ENCODE measurements around the gene MZF1.
"Not testable (repeated sequence)": the region's sequence is repeated elsewhere in the genome, so short reads cannot be mapped to it uniquely, and the experiment has no call there.

Gene MZF1

DNA sequence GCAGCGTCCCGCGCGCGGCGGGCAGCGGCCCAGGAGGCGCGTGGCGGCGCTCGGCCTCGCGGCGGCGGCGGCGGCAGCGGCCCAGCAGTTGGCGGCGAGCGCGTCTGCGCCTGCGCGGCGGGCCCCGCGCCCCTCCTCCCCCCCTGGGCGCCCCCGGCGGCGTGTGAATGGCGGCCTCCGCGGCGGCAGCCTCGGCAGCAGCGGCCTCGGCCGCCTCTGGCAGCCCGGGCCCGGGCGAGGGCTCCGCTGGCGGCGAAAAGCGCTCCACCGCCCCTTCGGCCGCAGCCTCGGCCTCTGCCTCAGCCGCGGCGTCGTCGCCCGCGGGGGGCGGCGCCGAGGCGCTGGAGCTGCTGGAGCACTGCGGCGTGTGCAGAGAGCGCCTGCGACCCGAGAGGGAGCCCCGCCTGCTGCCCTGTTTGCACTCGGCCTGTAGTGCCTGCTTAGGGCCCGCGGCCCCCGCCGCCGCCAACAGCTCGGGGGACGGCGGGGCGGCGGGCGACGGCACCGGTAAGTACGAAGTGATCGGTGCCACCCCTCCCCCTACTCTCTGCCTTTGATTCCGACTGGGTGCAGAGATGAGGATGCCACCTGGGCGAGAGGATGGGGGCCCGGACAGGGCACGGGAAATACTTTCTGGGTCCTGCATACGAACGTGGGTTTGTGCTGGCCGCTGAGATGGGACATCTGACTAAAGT is 28.4 kb downstream of the MZF1 start:
- peak overlapping the region; percentile 96 for H3K27ac ChIP-seq (ENCODE audit: low read length)
- peaks cover 26 to 32% of the 10 kb centered on the region in 2 donors for H3K36me3 ChIP-seq (ENCODE audit: control insufficient read depth in 2 of 2, insufficient read depth in 2 of 2, low read length in 2 of 2)
- peak overlapping the region; percentile 67 to 93 for H3K4me3 ChIP-seq (ENCODE audit: low read length in 2 of 2)
- peak overlapping the region; percentile 65 to 69 for H3K9ac ChIP-seq (ENCODE audit: low read length in 2 of 2)
- no peaks in the 10 kb centered on the region for H3K9me3 ChIP-seq (ENCODE audit: control insufficient read depth in 2 of 2, low read length in 2 of 2)
- peaks cover 35% of the 10 kb centered on the region for H3K4me1 ChIP-seq (ENCODE audit: control insufficient read depth, insufficient read depth, low read length)
- peaks cover 0 to 3% of the 10 kb centered on the region in 2 donors for H3K27me3 ChIP-seq (ENCODE audit: control insufficient read depth in 1 of 2, insufficient read depth in 2 of 2, low read length in 2 of 2)

DNA sequence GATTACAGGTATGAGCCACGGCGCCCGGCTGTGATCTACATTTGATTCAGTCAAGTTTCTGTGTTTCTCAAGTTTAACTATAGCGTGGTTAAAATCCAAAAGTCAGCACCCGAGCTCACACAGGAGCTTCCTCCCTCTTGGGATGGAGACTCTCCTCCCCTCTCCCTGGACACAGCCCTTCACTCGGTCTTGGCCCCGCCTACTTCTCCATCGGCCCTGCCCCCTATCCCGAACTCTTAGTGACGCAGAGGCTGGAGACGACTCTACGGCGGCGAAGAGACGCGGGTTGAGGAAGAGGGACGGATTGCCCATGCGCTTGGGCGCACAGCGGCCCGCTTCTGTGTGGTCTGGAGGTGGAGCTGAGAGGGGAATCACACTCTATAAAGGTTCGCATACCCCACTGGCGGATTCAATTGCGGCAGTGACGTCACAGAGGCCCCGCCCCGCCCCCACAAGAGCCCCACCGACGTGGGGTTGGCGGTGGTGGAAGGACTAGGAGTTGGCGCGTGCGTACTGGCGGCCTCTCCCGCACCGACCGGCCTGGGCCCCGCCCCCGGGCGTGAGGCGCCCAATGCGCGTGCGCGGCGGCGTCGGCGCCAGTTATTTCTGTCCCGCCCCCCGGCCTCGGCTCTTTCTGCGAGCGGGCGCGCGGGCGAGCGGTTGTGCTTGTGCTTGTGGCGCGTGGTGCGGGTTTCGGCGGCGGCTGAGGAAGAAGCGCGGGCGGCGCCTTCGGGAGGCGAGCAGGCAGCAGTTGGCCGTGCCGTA is 29.1 kb downstream of the MZF1 start, which contains the start of gene TRIM28:
Gene TRIM28, plus strand, starts transcription at position 239 of the 765 bp plus-strand sequence. CDS start 694 bp downstream, outside the sequence.
- Histone ChIP-seq H3K9ac (ENCODE audit: low read length in 2 of 2) (peak within 1 kb of the TSS; percentile 87), H3K36me3 (ENCODE audit: control insufficient read depth in 2 of 2, insufficient read depth in 2 of 2, low read length in 2 of 2) (peaks cover 19 to 24% of the 10 kb centered on the region in 2 donors), H3K9me3 (ENCODE audit: control insufficient read depth in 2 of 2, low read length in 2 of 2) (no peaks in the 10 kb centered on the region)

DNA sequence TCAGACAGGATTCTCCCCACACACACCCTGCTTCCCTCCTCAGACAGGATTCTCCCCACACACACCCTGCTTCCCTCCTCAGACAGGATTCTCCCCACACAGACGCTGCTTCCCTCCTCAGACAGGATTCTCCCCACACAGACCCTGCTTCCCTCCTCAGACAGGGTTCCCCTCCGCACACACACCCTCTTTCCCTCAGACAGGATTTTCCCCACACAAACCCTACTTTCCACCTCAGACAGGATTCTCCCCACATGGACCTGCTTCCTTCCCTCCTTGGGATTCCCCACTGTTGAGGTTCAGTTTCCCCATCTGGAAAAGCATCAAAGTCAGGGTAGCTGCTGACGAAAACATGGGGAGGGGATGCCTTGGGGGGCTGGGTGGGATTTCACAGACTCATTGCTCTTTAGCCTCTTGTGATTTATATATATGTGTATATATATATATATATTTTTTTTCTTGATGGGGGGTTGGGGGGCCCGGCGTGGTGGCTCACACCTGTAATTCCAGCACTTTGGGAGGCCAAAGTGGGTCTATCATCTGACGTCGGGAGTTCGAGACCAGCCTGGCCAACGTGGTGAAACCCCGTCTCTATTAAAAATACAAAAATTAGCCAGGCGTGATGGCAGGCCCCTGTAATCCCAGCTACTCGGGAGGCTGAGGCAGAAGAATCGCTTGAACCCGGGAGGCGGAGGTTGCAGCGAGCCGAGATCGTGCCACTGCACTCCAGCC is 30.3 kb downstream of the MZF1 start:
- peak overlapping the region in 1 of 2 donors; percentile 93 for H3K4me3 ChIP-seq (ENCODE audit: low read length in 2 of 2)
- H3K4me1 ChIP-seq (ENCODE audit: control insufficient read depth, insufficient read depth, low read length) = peaks cover 33% of the 10 kb centered on the region
- not testable (repeated sequence) for H3K9me3 ChIP-seq (ENCODE audit: control insufficient read depth in 2 of 2, low read length in 2 of 2); H3K9ac ChIP-seq (ENCODE audit: low read length in 2 of 2)
- H3K27ac ChIP-seq (ENCODE audit: low read length) = peak overlapping the region; percentile 96
- H3K27me3 ChIP-seq (ENCODE audit: control insufficient read depth in 1 of 2, insufficient read depth in 2 of 2, low read length in 2 of 2) = peaks cover 11 to 12% of the 10 kb centered on the region in 2 donors
- peaks cover 7 to 13% of the 10 kb centered on the region in 2 donors for H3K36me3 ChIP-seq (ENCODE audit: control insufficient read depth in 2 of 2, insufficient read depth in 2 of 2, low read length in 2 of 2)

More for the DNA sequence above, 29.1 kb downstream of the MZF1 start, which contains the start of gene TRIM28:
- Histone ChIP-seq H3K27me3 (ENCODE audit: control insufficient read depth in 1 of 2, insufficient read depth in 2 of 2, low read length in 2 of 2) (peaks cover 0 to 6% of the 10 kb centered on the region in 2 donors), H3K4me1 (ENCODE audit: control insufficient read depth, insufficient read depth, low read length) (peaks cover 31% of the 10 kb centered on the region), H3K27ac (ENCODE audit: low read length) (peak within 1 kb of the TSS; percentile 96), H3K4me3 (ENCODE audit: low read length in 2 of 2) (peak within 1 kb of the TSS; percentile 81 to 93)

DNA sequence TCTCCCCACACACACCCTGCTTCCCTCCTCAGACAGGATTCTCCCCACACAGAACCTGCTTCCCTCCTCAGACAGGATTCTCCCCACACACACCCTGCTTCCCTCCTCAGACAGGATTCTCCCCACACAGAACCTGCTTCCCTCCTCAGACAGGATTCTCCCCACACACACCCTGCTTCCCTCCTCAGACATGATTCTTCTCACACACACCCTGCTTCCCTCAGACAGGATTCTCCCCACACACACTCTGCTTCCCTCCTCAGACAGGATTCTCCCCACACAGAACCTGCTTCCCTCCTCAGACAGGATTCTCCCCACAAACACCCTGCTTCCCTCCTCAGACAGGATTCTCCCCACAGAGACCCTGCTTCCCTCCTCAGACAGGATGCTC is 34.0 kb downstream of the MZF1 start:
- H3K27ac ChIP-seq (ENCODE audit: low read length) = not testable (repeated sequence)

DNA sequence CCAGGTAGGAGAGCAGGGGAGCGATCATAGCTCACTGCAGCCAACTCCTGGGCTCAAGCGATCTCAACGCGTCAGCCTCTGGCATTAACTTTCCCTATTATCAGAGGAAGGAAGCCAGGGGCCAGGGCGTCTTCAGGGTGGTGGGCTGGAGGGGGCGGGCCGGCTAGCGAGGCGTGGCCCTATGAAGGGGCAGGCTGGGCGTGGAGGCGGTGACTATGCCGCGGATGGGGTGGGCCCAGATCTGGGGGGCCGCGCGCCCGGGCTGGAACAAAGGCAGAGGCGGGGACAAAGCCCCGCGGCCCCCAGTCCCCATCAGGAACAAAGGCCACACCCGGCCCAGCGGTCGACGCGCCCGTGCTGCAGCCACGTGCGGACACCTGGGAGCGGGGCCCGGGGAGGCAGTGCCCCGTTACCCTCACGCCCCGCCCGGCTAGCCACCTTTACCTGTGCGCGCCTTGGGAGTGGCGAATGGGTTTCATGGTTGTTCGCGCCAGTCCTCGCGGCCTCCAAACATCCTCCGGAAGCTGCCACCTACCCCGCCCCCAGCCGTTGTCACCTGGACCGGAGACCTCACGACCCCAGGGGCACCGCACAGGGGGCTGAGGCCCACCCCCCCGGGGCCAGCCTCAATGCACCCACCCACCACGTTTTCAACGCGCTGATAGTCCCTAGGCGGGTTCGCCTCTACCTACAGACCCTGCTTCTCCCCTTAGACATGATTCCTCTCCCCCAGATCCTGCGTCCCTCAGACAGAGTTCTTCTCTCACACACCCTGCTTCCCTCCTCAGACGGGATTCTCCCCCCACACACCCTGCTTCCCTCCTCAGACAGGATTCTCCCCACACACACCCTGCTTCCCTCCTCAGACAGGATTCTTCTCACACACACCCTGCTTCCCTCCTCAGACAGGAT is 34.6 kb downstream of the MZF1 start:
- peaks cover 12 to 19% of the 10 kb centered on the region in 2 donors for H3K27me3 ChIP-seq (ENCODE audit: control insufficient read depth in 1 of 2, insufficient read depth in 2 of 2, low read length in 2 of 2)

More for the DNA sequence above, 34.0 kb downstream of the MZF1 start:
- not testable (repeated sequence) for H3K9ac ChIP-seq (ENCODE audit: low read length in 2 of 2); H3K4me1 ChIP-seq (ENCODE audit: control insufficient read depth, insufficient read depth, low read length); H3K4me3 ChIP-seq (ENCODE audit: low read length in 2 of 2); H3K9me3 ChIP-seq (ENCODE audit: control insufficient read depth in 2 of 2, low read length in 2 of 2); H3K36me3 ChIP-seq (ENCODE audit: control insufficient read depth in 2 of 2, insufficient read depth in 2 of 2, low read length in 2 of 2)
- H3K27me3 ChIP-seq (ENCODE audit: control insufficient read depth in 1 of 2, insufficient read depth in 2 of 2, low read length in 2 of 2) = peaks cover 12 to 19% of the 10 kb centered on the region in 2 donors

DNA sequence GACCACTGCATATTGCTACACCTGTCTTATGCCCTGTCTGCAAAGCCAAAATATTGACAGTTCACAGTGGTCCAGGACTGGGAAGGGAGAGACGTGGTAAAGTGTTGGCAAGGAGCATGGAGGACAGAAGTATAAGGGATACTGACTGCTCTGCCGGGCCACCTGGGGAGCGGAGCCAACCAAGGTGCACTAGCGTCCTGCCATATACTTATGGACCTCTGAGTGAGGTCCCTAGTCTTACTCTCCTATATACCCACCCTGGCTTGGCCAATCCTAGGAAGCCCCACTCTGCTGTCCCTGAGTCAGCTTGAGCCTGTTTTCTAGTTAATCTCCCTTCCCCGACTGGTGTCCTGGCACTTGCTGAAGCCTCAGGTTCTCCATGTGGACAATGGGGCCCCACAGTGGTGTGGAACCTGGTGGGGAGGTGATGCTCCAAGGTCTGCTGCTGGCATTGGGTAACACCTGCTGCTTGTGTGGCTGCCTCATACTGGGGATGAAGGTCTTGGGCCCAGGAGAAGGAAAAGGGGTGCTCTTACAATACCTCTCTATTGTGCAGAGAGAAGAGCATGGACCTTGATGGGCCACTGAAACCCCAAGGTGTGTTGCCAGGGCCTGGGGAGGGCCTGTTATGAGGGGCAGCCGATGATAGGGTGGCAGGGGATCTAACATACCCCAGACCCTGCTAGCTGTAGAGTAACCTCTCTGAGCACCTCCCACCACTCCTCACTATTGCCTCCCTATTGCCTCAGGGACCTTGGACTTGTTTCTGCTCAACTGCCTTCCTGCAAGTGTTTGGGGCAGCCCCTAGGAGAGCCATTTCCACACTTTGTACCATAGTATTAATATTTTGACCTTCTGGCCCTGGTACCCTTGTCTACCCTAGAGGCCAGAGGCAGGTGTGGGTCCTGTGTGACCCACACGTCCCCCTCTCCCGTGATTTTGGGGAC is 36.0 kb downstream of the MZF1 start:
- no peaks in the 10 kb centered on the region for H3K9me3 ChIP-seq (ENCODE audit: control insufficient read depth in 2 of 2, low read length in 2 of 2)
- no peaks in the 10 kb centered on the region for H3K36me3 ChIP-seq (ENCODE audit: control insufficient read depth in 2 of 2, insufficient read depth in 2 of 2, low read length in 2 of 2)
- H3K9ac ChIP-seq (ENCODE audit: low read length in 2 of 2) = no peak overlapping the region
- no peak overlapping the region for H3K4me3 ChIP-seq (ENCODE audit: low read length in 2 of 2)
- peaks cover 12 to 19% of the 10 kb centered on the region in 2 donors for H3K27me3 ChIP-seq (ENCODE audit: control insufficient read depth in 1 of 2, insufficient read depth in 2 of 2, low read length in 2 of 2)
- peaks cover 3% of the 10 kb centered on the region for H3K4me1 ChIP-seq (ENCODE audit: control insufficient read depth, insufficient read depth, low read length)
- H3K27ac ChIP-seq (ENCODE audit: low read length) = no peak overlapping the region

More for the DNA sequence above, 34.6 kb downstream of the MZF1 start:
- no peak overlapping the region for H3K27ac ChIP-seq (ENCODE audit: low read length)
- H3K4me3 ChIP-seq (ENCODE audit: low read length in 2 of 2) = peak overlapping the region in 1 of 2 donors; percentile 22
- peaks cover 5% of the 10 kb centered on the region for H3K4me1 ChIP-seq (ENCODE audit: control insufficient read depth, insufficient read depth, low read length)
- no peaks in the 10 kb centered on the region for H3K36me3 ChIP-seq (ENCODE audit: control insufficient read depth in 2 of 2, insufficient read depth in 2 of 2, low read length in 2 of 2)
- no peak overlapping the region for H3K9ac ChIP-seq (ENCODE audit: low read length in 2 of 2)
- no peaks in the 10 kb centered on the region for H3K9me3 ChIP-seq (ENCODE audit: control insufficient read depth in 2 of 2, low read length in 2 of 2)

DNA sequence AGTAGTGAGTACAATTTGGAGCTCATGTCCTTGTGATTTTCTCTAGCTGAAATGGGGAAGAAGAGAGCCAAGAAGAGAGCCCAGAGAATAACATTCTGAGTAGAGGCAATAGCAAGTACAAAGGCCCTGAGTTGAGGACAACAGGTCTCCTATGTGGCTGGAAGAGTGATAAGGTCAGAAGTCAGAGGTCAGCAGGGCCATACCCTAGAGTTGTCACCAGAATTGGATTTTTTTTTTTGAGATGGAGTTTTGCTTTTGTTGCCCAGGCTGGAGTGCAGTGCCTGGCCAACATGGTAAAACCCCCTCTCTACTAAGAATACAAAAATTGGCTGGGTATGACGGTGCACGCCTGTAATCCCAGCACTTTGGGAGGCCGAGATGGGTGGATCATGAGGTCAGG is 37.3 kb downstream of the MZF1 start:
- Histone ChIP-seq H3K9me3 (ENCODE audit: control insufficient read depth in 2 of 2, low read length in 2 of 2) (no peaks in the 10 kb centered on the region), H3K9ac (ENCODE audit: low read length in 2 of 2) (no peak overlapping the region), H3K27me3 (ENCODE audit: control insufficient read depth in 1 of 2, insufficient read depth in 2 of 2, low read length in 2 of 2) (peaks cover 15 to 19% of the 10 kb centered on the region in 2 donors), H3K4me3 (ENCODE audit: low read length in 2 of 2) (no peak overlapping the region), H3K4me1 (ENCODE audit: control insufficient read depth, insufficient read depth, low read length) (peaks cover 3% of the 10 kb centered on the region), H3K36me3 (ENCODE audit: control insufficient read depth in 2 of 2, insufficient read depth in 2 of 2, low read length in 2 of 2) (no peaks in the 10 kb centered on the region), H3K27ac (ENCODE audit: low read length) (no peak overlapping the region)

DNA sequence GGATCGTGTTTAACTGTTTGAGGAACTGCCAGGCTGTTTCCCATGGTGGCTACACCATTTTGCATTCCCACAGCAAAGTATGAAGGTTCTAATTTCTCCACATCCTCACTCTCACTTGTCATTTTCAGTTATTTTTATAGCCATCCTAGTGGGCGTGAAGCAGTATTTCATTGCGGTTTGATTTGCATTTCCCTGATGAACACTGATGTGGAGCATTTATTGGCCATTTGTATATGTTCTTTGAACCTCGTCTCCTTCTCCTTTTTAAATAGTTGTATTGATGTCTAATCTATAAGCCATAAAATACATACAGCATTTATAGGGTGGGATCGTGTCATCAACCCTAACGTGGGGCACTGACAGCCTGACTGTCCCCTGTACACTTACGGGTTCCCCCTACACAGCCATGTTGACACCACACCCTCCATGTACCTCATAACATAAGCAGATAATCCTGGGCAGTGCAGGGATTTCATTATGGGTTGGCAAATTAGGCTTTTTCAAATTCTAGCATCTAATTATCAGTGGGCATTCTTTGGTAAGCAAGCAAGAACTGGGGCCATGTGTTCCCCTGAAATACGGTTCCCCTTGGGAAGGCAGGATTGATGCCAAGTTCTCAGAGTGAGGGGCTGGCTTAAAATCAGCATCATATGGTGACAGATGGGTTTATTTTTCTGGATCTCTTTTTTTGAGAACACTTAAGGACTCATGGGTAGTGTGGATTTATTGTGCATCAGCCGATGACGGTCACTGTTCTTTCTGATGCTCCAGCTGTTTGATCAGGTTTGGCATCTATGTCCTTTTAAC is 41.9 kb downstream of the MZF1 start:
- Histone ChIP-seq H3K27ac (ENCODE audit: low read length) (no peak overlapping the region), H3K4me3 (ENCODE audit: low read length in 2 of 2) (no peak overlapping the region), H3K4me1 (ENCODE audit: control insufficient read depth, insufficient read depth, low read length) (no peaks in the 10 kb centered on the region), H3K9me3 (ENCODE audit: control insufficient read depth in 2 of 2, low read length in 2 of 2) (no peaks in the 10 kb centered on the region), H3K9ac (ENCODE audit: low read length in 2 of 2) (no peak overlapping the region), H3K36me3 (ENCODE audit: control insufficient read depth in 2 of 2, insufficient read depth in 2 of 2, low read length in 2 of 2) (no peaks in the 10 kb centered on the region), H3K27me3 (ENCODE audit: control insufficient read depth in 1 of 2, insufficient read depth in 2 of 2, low read length in 2 of 2) (peaks cover 0 to 3% of the 10 kb centered on the region in 2 donors)

DNA sequence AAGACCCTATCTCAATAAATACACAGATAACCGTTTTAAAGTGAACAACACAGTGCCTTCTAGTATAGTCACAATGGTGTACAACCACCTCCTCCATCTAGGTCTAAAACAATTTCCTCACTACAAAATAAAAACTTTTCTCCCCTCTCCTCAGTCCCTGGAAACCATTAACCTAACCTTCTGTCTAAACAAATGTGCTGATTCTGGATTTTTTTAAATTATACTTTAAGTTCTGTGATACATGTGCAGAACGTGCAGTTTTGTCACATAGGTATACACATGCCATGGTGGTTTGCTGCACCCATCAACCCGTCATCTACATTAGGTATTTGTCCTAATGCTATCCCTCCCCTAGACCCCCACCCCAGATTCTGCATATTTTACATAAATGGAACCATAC is 43.7 kb downstream of the MZF1 start:
- no peak overlapping the region for H3K27ac ChIP-seq (ENCODE audit: low read length)

More for the DNA sequence above, 43.7 kb downstream of the MZF1 start:
- no peak overlapping the region for H3K4me3 ChIP-seq (ENCODE audit: low read length in 2 of 2)
- no peaks in the 10 kb centered on the region for H3K4me1 ChIP-seq (ENCODE audit: control insufficient read depth, insufficient read depth, low read length)
- no peaks in the 10 kb centered on the region for H3K36me3 ChIP-seq (ENCODE audit: control insufficient read depth in 2 of 2, insufficient read depth in 2 of 2, low read length in 2 of 2)
- peaks cover 0 to 3% of the 10 kb centered on the region in 2 donors for H3K27me3 ChIP-seq (ENCODE audit: control insufficient read depth in 1 of 2, insufficient read depth in 2 of 2, low read length in 2 of 2)
- H3K9me3 ChIP-seq (ENCODE audit: control insufficient read depth in 2 of 2, low read length in 2 of 2) = no peaks in the 10 kb centered on the region
- H3K9ac ChIP-seq (ENCODE audit: low read length in 2 of 2) = no peak overlapping the region
